Prostate gland (tissue), 2 donors: ENCODE measurements around the gene PLEKHH2.
A peak's percentile ranks its signal among the peaks of the same experiment; 100 is the strongest.

Experiments used
- POLR2A ChIP-seq: fragments of 450-650 bp; IDR thresholded peaks from one replicate; pipeline ENCODE4 v1.6.1; 2016; ENCODE audit warnings: antibody characterized with exemption, mild to moderate bottlenecking
- TF ChIP-seq, protein P1 (sequence below), 4 experiments: fragments of 200-600 bp in 2 of 4; fragments of 450-650 bp in 2 of 4; sonication (generic) in 2 of 4; IDR thresholded peaks; 1 replicate in 3 of 4; 2 replicates in 1 of 4; pipeline ENCODE4 v1.5.1; 2016 to 2019; ENCODE audit warnings: antibody characterized with exemption in 4 of 4, mild to moderate bottlenecking in 2 of 4, moderate library complexity in 2 of 4

DNA sequence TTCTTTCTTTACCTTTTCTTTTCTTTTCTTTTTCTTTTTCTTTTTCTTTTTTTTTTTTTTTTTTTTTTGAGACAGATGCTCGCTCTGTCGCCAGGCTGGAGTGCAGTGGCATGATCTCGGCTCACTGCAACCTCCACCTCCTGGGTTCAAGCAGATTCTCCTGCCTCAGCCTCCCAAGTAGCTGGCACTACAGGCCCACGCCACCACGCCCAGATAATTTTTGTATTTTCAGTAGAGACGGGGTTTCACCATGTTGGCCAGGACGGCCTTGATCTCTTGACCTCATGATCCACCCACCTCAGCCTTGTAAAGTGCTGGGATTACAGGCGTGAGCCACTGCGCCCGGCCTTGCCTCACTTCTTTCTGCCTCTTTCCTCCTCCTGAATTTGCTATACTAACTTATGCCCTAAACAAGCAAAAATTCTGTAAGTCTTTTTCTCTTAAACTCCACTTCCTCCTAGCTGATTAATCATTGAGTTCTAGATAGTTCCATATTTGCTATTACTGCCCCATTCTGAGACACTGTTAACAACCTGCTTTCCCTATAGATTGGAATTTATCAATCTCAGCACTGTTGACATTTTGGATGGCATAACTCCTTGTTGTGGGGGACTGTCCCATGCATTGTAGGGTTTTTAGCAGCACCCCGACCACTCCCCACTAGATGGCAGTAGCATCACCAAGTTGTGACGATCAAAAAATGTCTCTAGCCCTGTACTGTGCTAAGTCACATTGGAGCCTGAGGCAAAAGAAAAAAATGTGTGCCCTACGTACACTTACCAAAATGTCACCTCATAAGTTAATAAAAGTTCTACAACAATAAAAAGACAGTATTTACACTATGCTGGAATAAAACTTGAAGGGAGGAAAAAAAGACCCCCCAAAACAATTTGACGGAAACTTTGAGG lies 24.8 kb upstream of the PLEKHH2 start:
- TF ChIP-seq, protein P1, sequence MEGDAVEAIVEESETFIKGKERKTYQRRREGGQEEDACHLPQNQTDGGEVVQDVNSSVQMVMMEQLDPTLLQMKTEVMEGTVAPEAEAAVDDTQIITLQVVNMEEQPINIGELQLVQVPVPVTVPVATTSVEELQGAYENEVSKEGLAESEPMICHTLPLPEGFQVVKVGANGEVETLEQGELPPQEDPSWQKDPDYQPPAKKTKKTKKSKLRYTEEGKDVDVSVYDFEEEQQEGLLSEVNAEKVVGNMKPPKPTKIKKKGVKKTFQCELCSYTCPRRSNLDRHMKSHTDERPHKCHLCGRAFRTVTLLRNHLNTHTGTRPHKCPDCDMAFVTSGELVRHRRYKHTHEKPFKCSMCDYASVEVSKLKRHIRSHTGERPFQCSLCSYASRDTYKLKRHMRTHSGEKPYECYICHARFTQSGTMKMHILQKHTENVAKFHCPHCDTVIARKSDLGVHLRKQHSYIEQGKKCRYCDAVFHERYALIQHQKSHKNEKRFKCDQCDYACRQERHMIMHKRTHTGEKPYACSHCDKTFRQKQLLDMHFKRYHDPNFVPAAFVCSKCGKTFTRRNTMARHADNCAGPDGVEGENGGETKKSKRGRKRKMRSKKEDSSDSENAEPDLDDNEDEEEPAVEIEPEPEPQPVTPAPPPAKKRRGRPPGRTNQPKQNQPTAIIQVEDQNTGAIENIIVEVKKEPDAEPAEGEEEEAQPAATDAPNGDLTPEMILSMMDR (IDR thresholded peaks at IDR 0.05): peak; percentile 50 to 77 (median 62)
- no peak for TF ChIP-seq POLR2A
